GM19463 (cell line): ENCODE data around the gene PPIC.
"Not testable (repeated sequence)": the region's sequence is repeated elsewhere in the genome, so short reads cannot be mapped to it uniquely, and the experiment has no call there.

Experiments used
- ATAC-seq: cut with Tn5 transposase; IDR thresholded peaks from one replicate; pipeline ENCODE4 v1.9.1; 2021; ENCODE audit warnings: mild to moderate bottlenecking, moderate library complexity; ENCODE audit not compliant: unreplicated experiment

Gene PPIC

GRCh38 chr5:123012321-123012720 lies 24.2 kb downstream of the PPIC start:
- ATAC-seq = no peak

DNA sequence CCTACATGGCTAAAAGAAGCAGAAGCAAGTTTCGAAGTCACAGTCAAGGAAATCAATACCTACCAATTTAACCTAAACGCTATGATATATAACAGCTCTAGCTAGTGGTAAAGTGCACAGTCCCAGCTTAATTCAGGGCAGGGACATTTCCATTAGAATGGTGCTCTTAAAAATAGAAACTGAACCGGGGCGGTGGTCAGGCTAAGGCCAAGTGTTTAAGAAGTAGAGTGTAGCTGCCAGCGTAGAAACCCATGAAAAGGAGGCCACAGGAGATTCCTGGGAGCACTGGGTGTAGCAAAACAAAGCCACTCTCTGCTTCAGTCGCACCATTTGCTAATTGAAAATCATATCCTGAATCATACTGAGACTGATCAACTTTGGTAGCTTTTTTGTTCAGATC lies 28.8 kb downstream of the PPIC start:
- no peak for ATAC-seq

GRCh38 chr5:123007182-123007581 lies 29.3 kb downstream of the PPIC start:
- ATAC-seq = no peak

GRCh38 chr5:123001808-123002207 lies 34.7 kb downstream of the PPIC start:
- ATAC-seq = no peak

- no peak for ATAC-seq
These were observed 35.8 kb downstream of the PPIC start for GRCh38 chr5:123000731-123001130.

DNA sequence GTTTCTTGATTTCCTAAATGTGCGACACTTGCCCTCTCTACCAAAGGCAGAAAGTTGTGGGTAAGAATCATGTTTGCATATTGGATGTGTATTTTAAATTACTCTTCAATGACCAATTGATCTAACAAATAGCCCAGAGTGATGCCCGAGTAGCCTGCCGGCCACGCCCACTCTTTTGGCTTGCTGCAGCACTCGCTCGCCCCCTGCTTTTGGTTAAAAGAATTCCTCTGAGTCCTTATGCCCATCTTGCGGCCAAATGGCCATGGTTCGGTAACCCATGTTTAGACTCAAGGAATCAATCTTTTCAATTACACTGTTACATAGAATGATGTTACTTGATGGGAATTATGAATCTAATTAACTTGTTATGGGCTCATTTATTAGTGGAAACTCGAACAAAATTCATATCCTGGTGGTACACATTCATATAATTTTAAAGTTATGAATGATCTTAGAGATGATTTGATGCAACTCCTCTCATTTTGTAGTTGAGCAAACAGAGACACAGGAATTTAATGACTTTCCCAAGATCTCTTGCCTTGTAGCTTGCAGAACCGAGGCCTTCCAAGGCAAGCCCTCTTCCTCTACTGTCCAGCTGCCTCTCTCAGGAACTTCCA lies 36.5 kb downstream of the PPIC start:
- peak; percentile 97 for ATAC-seq

- ATAC-seq = no peak
These were observed 39.2 kb downstream of the PPIC start for GRCh38 chr5:122997294-122997693.

DNA sequence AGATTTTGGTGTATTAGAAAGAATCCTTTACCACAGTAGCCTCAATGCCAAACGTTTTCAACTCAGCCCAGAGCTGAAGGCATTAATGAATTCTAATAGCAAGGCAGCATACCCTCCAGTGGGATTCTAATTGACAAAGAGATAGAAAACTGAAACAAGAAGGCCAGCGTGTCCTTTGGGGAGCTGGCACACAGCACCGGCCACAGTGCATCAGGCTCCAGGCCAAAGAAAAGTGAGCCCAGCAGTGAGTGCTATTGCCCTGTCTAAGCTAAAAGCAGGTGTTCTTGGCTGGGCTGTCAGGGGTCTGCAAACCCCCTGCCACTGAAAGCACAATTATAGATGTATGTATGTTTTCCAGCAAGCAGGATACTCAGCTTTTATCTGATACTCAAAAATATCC lies 40.4 kb downstream of the PPIC start:
- no peak for ATAC-seq

- peak; percentile 74 for ATAC-seq
These were observed 50.4 kb downstream of the PPIC start for GRCh38 chr5:122985954-122986721.

GRCh38 chr5:122985006-122985700 lies 51.4 kb downstream of the PPIC start:
- no peak for ATAC-seq

DNA sequence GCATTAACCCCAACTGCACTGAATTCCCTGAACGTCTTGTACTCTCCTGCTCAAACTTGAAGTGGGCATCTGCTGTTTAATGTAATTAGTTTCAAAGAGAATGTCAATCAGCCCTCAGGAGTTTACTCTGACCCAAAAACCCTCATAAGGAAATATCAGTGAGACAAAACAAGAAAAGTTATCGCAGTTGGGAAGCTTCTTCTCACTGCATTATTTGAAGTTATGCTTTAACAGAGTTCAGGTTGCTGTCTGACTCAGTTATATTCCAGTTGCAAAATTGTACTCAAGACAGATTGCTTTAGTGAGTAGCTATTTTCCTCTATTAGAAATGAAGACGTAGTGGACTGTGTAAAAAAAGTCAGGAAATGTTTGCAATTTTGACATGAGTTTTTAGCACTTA lies 52.1 kb downstream of the PPIC start:
- ATAC-seq = peak; percentile 60

GRCh38 chr5:122982376-122982775 lies 54.1 kb downstream of the PPIC start:
- no peak for ATAC-seq

GRCh38 chr5:122981846-122982245 lies 54.7 kb downstream of the PPIC start:
- no peak for ATAC-seq

- ATAC-seq = no peak
These were observed 57.8 kb downstream of the PPIC start for GRCh38 chr5:122978644-122979297.

DNA sequence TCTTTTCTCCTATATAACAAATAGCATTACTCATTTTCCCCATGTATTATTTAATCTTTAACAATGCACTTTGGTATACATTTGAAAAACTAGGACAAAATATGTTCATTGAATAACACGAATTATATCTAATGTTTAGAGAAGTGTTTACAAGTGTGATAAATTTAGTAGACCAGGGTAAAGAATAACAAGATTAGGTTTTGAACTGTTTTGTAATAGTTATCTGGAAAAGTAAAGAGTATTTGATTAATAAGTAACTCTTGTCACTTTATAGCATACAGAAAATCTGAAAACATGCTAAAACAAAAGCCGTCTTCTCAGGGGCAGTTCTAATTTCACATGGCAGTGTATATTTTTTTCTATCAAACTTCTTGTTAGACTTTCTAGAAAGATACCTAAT lies 58.5 kb downstream of the PPIC start:
- no peak for ATAC-seq

GRCh38 chr5:122977319-122977718 lies 59.2 kb downstream of the PPIC start:
- no peak for ATAC-seq

GRCh38 chr5:122974251-122974650 lies 62.3 kb downstream of the PPIC start:
- ATAC-seq = not testable (repeated sequence)

- ATAC-seq = not testable (repeated sequence)
These were observed 62.8 kb downstream of the PPIC start for GRCh38 chr5:122973759-122974158.
